Measurements from ENCODE around the gene RNF212.

Gene RNF212

GRCh38 chr4:1115528-1116293 is 2.3 kb upstream of the RNF212 start:
- H3K4me3 ChIP-seq (ENCODE audit: low read length) = no peak overlapping the region
- TF ChIP-seq, protein P1, sequence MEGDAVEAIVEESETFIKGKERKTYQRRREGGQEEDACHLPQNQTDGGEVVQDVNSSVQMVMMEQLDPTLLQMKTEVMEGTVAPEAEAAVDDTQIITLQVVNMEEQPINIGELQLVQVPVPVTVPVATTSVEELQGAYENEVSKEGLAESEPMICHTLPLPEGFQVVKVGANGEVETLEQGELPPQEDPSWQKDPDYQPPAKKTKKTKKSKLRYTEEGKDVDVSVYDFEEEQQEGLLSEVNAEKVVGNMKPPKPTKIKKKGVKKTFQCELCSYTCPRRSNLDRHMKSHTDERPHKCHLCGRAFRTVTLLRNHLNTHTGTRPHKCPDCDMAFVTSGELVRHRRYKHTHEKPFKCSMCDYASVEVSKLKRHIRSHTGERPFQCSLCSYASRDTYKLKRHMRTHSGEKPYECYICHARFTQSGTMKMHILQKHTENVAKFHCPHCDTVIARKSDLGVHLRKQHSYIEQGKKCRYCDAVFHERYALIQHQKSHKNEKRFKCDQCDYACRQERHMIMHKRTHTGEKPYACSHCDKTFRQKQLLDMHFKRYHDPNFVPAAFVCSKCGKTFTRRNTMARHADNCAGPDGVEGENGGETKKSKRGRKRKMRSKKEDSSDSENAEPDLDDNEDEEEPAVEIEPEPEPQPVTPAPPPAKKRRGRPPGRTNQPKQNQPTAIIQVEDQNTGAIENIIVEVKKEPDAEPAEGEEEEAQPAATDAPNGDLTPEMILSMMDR (conservative IDR thresholded peaks at IDR 0.05; ENCODE audit: low read length) = no peak
- no peak for DNase-seq (ENCODE audit: low read depth)

GRCh38 chr4:1112821-1113182 is 562 bp downstream of the RNF212 start:
- no peak overlapping the region for H3K4me3 ChIP-seq (ENCODE audit: low read length)
- no peak for DNase-seq (ENCODE audit: low read depth)
- TF ChIP-seq, protein P1 (conservative IDR thresholded peaks at IDR 0.05; ENCODE audit: low read length) = no peak

- TF ChIP-seq, protein P1 (conservative IDR thresholded peaks at IDR 0.05; ENCODE audit: low read length) = no peak
- H3K4me3 ChIP-seq (ENCODE audit: low read length) = no peak overlapping the region
- no peak for DNase-seq (ENCODE audit: low read depth)
These were observed 1.1 kb downstream of the RNF212 start for GRCh38 chr4:1112174-1112820.

- no peak for DNase-seq (ENCODE audit: low read depth)
- H3K4me3 ChIP-seq (ENCODE audit: low read length) = no peak overlapping the region
- TF ChIP-seq, protein P1 (conservative IDR thresholded peaks at IDR 0.05; ENCODE audit: low read length) = no peak
These were observed 2.0 kb downstream of the RNF212 start for GRCh38 chr4:1111259-1111809.

DNA sequence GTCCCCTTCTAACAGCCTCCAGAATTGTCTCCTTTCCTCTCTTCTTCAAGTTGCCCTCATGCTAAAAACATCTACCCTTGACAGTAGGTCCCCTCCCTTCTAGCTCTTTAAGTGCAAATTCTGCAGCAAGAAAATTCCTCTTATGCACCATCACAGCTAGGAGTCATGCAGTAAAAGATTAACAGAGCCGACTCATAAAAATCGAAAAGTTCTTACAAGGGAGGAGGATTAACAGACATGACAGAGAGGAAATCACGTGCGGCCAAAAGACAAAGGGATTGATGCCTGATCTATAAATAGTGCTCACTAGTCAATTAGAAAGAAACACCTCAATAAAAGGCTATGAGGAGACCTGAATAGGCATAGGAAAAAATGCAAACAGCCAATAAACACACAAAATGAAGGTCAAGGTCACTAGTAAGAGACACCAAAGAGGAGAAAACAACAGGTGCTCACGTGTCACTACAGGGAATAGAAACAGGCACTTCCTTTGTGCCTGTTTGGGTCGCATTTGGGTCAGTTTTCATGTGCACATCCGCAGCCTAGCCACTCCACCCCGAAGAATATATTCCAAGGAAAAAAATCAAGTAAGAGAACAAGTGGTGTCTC is 3.4 kb downstream of the RNF212 start:
- no peak overlapping the region for H3K4me3 ChIP-seq (ENCODE audit: low read length)
- TF ChIP-seq, protein P1 (conservative IDR thresholded peaks at IDR 0.05; ENCODE audit: low read length) = no peak
- DNase-seq (ENCODE audit: low read depth) = no peak

- no peak for DNase-seq (ENCODE audit: low read depth)
- TF ChIP-seq, protein P1 (conservative IDR thresholded peaks at IDR 0.05; ENCODE audit: low read length) = no peak
- H3K4me3 ChIP-seq (ENCODE audit: low read length) = no peak overlapping the region
These were observed 4.0 kb downstream of the RNF212 start for GRCh38 chr4:1109333-1109732.
